ENCODE data around the gene TECPR1.

DNA sequence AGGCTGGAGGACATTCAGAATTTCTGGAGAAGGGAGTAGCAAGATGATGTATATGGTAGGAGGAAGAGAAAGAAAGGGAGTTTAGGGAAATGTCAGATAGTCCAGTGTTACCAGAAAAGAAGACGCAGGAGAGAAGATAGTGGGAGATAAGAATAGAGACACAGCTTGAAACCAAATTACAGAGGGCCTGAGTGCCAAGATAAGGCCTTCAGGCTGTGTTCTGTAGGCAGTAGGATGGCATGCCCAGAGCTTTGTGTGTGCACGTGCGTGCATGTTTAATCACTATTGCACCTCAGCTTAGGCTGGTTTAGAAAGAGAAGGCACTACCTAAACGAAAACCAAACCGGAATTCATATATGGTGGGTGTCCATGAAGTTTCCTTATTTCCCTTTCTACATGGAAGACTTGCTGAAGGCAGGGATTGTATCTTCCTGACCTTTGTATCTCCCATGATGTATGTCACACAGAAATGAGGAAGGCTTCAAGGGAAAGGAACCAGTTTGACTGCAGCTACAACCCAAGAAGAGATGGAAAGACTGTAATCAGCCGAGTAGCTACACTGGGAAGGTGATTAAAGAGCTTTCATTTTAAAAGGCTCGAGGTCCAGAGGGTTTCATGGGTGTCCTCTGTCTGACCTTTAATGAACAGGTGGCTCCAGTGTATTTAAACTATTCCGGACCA lies 76.6 kb downstream of the TECPR1 start:
- TF ChIP-seq, protein P1, sequence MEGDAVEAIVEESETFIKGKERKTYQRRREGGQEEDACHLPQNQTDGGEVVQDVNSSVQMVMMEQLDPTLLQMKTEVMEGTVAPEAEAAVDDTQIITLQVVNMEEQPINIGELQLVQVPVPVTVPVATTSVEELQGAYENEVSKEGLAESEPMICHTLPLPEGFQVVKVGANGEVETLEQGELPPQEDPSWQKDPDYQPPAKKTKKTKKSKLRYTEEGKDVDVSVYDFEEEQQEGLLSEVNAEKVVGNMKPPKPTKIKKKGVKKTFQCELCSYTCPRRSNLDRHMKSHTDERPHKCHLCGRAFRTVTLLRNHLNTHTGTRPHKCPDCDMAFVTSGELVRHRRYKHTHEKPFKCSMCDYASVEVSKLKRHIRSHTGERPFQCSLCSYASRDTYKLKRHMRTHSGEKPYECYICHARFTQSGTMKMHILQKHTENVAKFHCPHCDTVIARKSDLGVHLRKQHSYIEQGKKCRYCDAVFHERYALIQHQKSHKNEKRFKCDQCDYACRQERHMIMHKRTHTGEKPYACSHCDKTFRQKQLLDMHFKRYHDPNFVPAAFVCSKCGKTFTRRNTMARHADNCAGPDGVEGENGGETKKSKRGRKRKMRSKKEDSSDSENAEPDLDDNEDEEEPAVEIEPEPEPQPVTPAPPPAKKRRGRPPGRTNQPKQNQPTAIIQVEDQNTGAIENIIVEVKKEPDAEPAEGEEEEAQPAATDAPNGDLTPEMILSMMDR (IDR thresholded peaks at IDR 0.05; ENCODE audit: low read depth, low read length, poor library complexity, severe bottlenecking), result no peak
- TF ChIP-seq EZH2phosphoT487 (IDR thresholded peaks at IDR 0.05; ENCODE audit: borderline replicate concordance, low read length), result no peak
